K562 (cell line): Measurements from ENCODE around the gene CDC27.

Experiments
- CHCHD3 ChIP-seq: fragments of 250-450 bp; sonication (Bioruptor Pico); IDR thresholded peaks from 2 replicates; pipeline ENCODE4 v2.1.2; 2022; ENCODE audit warnings: mild to moderate bottlenecking
- CREM ChIP-seq: IDR thresholded peaks from 2 replicates; pipeline ENCODE4 v1.6.1; 2014; ENCODE audit warnings: antibody characterized with exemption, low read depth
- CTCF ChIP-seq, 3 experiments: IDR thresholded peaks in 2 of 3; conservative IDR thresholded peaks in 1 of 3; 2 replicates each; pipeline ENCODE4 v1.5.1; 2011 to 2012; ENCODE audit warnings: low read length in 3 of 3, mild to moderate bottlenecking in 3 of 3, control low read depth in 2 of 3, improper control_type of control experiment in 1 of 3, inconsistent platforms in 1 of 3, low read depth in 1 of 3, mixed read lengths in 1 of 3, moderate library complexity in 1 of 3; ENCODE audit not compliant: insufficient read depth in 2 of 3
- ELK3 ChIP-seq: fragments of 450-650 bp; formaldehyde crosslinking; IDR thresholded peaks from 2 replicates; pipeline ENCODE4 v1.4.0; 2020; ENCODE audit warnings: mild to moderate bottlenecking
- EZH2 ChIP-seq: IDR thresholded peaks from 2 replicates; pipeline ENCODE4 v1.6.1; 2012; ENCODE audit warnings: low read depth, mild to moderate bottlenecking, inconsistent platforms, low read length, borderline replicate concordance
- GTF3C2 ChIP-seq: IDR thresholded peaks from 3 replicates; pipeline ENCODE4 v1.6.1; 2011; ENCODE audit warnings: borderline replicate concordance, mild to moderate bottlenecking, moderate library complexity; ENCODE audit not compliant: insufficient read length; ENCODE audit errors: extremely low read depth
- HMGN3 ChIP-seq: IDR thresholded peaks from 2 replicates; pipeline ENCODE4 v1.6.1; 2011; ENCODE audit warnings: borderline replicate concordance, low read depth, mild to moderate bottlenecking, mixed read lengths, low read length; ENCODE audit not compliant: insufficient read length; ENCODE audit errors: extremely low read depth
- HOXB6 ChIP-seq: fragments of 250-450 bp; sonication (Bioruptor Pico); IDR thresholded peaks from 2 replicates; pipeline ENCODE4 v1.5.1; 2022; ENCODE audit warnings: mild to moderate bottlenecking, borderline replicate concordance
- MAFG ChIP-seq: fragments of 450-650 bp; conservative IDR thresholded peaks from 2 replicates; pipeline ENCODE4 v1.6.1; 2016; ENCODE audit warnings: missing genetic modification characterization, missing compliant biosample characterization
- POLR2AphosphoS5 ChIP-seq: IDR thresholded peaks from 2 replicates; pipeline ENCODE4 v1.6.1; 2011; ENCODE audit warnings: mild to moderate bottlenecking, low read depth, low read length, moderate library complexity; ENCODE audit not compliant: control insufficient read depth, insufficient read depth
- YY1 ChIP-seq, 3 experiments: IDR thresholded peaks; 2 replicates each; pipeline ENCODE4 v1.6.1; 2011; ENCODE audit warnings: low read length in 2 of 3, mild to moderate bottlenecking in 2 of 3, moderate library complexity in 2 of 3, borderline replicate concordance in 1 of 3, control low read depth in 1 of 3, low read depth in 1 of 3; ENCODE audit not compliant: insufficient read depth in 3 of 3, insufficient replicate concordance in 2 of 3, control insufficient read depth in 1 of 3, insufficient read length in 1 of 3; ENCODE audit errors: extremely low read depth in 1 of 3

- TF ChIP-seq HMGN3 = no peak
- TF ChIP-seq EZH2 = no peak
- no peak for TF ChIP-seq YY1 (IDR thresholded peaks at IDR 0.05; ENCODE audit: borderline replicate concordance in 1 of 3, control insufficient read depth in 1 of 3, extremely low read depth in 1 of 3, insufficient read depth in 3 of 3, insufficient read length in 1 of 3, insufficient replicate concordance in 2 of 3, low read depth in 1 of 3, low read length in 2 of 3)
- TF ChIP-seq CTCF (IDR thresholded peaks at IDR 0.05 in 2 of 3, conservative IDR thresholded peaks at IDR 0.05 in 1 of 3; ENCODE audit: insufficient read depth in 2 of 3, low read depth in 1 of 3, low read length in 3 of 3) = no peak
- no peak for TF ChIP-seq CREM
- no peak for TF ChIP-seq HOXB6
- no peak for TF ChIP-seq GTF3C2
- TF ChIP-seq MAFG (tag) = no peak
- TF ChIP-seq CHCHD3 (CRISPR knock-in tag) = no peak
- TF ChIP-seq POLR2AphosphoS5 = no peak
- TF ChIP-seq ELK3 (CRISPR knock-in tag) = no peak
Observed at GRCh38 chr17:47225911-47226688, 37.0 kb upstream of the CDC27 start.
